PC-9 (cell line): ENCODE results near the gene HBE1. TPM values are rescaled to one million over a fixed set of nuclear protein-coding genes. Genes with fewer than 3 reads are reported as not detected.

Experiments used
- BruUV-seq: library from RNA; stranded (reverse); fragments of 400-500 nt; replicated peaks from 2 replicates; lab custom pipeline; 2021; lab: Mats Ljungman, UMichigan
- CTCF ChIA-PET: fragments of 300-600 bp; sonication (Branson Sonifier 250); formaldehyde crosslinking; loops from one replicate; lab custom pipeline; 2022; ENCODE audit warnings: antibody characterized with exemption; lab: Charles Lee
- POLR2A ChIA-PET: fragments of 300-600 bp; sonication (Branson Sonifier 250); formaldehyde crosslinking; loops from one replicate; lab custom pipeline; 2022; ENCODE audit warnings: antibody characterized with exemption; ENCODE audit not compliant: unreplicated experiment; lab: Charles Lee
- DNase-seq, 2 experiments: peaks; one replicate each; pipeline versions ENCODE4 v3.0.0 to v3.0.0-alpha.2; 2015 to 2022; ENCODE audit warnings: mixed read lengths in 1 of 2
- H2AFZ ChIP-seq: fragments of 200-600 bp; sonication (generic); 2 replicates; pipeline ENCODE4 v1.8.1; 2017; ENCODE audit warnings: antibody characterized with exemption
- H3F3A ChIP-seq: fragments of 200-600 bp; sonication (generic); 2 replicates; pipeline ENCODE4 v1.8.1; 2017; ENCODE audit warnings: antibody characterized with exemption, mild to moderate bottlenecking, low read depth; ENCODE audit not compliant: insufficient read depth
- H3K27ac ChIP-seq: fragments of 200-600 bp; sonication (generic); 2 replicates; pipeline ENCODE4 v1.6.1; 2016; ENCODE audit warnings: mixed run types
- H3K27me3 ChIP-seq: fragments of 200-600 bp; sonication (generic); 2 replicates; pipeline ENCODE4 v1.6.1; 2016; ENCODE audit warnings: low read depth, mixed run types; ENCODE audit not compliant: insufficient read depth
- H3K36me3 ChIP-seq: fragments of 200-600 bp; sonication (generic); 2 replicates; pipeline ENCODE4 v1.6.1; 2016; ENCODE audit warnings: low read depth, mixed run types
- H3K4me1 ChIP-seq: fragments of 200-600 bp; sonication (generic); replicated peaks from 2 replicates; pipeline ENCODE4 v1.6.1; 2016; ENCODE audit warnings: mixed run types; ENCODE audit not compliant: insufficient read depth
- H3K4me2 ChIP-seq: fragments of 200-600 bp; sonication (generic); 2 replicates; pipeline ENCODE4 v1.6.1; 2017; ENCODE audit warnings: mixed run types
- H3K4me3 ChIP-seq: fragments of 200-600 bp; sonication (generic); 2 replicates; pipeline ENCODE4 v1.6.1; 2016; ENCODE audit warnings: mixed run types
- H3K79me2 ChIP-seq: fragments of 200-600 bp; sonication (generic); 2 replicates; pipeline ENCODE4 v1.6.1; 2017; ENCODE audit warnings: low read depth, mixed run types
- H3K9me2 ChIP-seq: fragments of 200-600 bp; sonication (generic); 2 replicates; pipeline ENCODE4 v1.8.1; 2017; ENCODE audit warnings: mild to moderate bottlenecking; ENCODE audit not compliant: insufficient read depth
- H3K9me3 ChIP-seq: fragments of 200-600 bp; sonication (generic); 2 replicates; pipeline ENCODE4 v1.8.1; 2016; ENCODE audit warnings: low read depth; ENCODE audit not compliant: insufficient read depth
- H4K20me1 ChIP-seq: fragments of 200-600 bp; sonication (generic); 2 replicates; pipeline ENCODE4 v1.8.1; 2017; ENCODE audit not compliant: insufficient read depth
- CTCF ChIP-seq: fragments of 200-600 bp; sonication (generic); conservative IDR thresholded peaks from 2 replicates; pipeline ENCODE4 v1.6.1; 2017; ENCODE audit warnings: mixed run types, antibody characterized with exemption, mild to moderate bottlenecking, moderate library complexity
- EZH2 ChIP-seq: fragments of 200-600 bp; sonication (generic); IDR thresholded peaks from 2 replicates; pipeline ENCODE4 v1.8.0; 2017; ENCODE audit warnings: antibody characterized with exemption, low read depth
- intact Hi-C: fragments of 100-400 bp; cut with micrococcal nuclease; formaldehyde crosslinking; loops from one replicate; pipeline ENCODE4 v1.10.0; 2022; ENCODE audit not compliant: unreplicated experiment
- total RNA-seq: library from RNA; stranded (reverse); gene quantifications from 2 replicates; pipeline ENCODE4 v1.2.3, GENCODE V29; 2021

Gene HBE1
- total RNA-seq, 1 experiment from 2014 or later, result 1.4 TPM

GRCh38 chr11:5246772-5247471, 22.8 kb downstream of the HBE1 start:
- POLR2A ChIA-PET, result no interaction called here
- H3K36me3 ChIP-seq, result no peaks in the 10 kb centered on the region
- intact Hi-C loops, result no loop called here

GRCh38 chr11:5245155-5245554, 24.6 kb downstream of the HBE1 start:
- H4K20me1 ChIP-seq, result no peaks in the 10 kb centered on the region
- DNase-seq, result no peak
- no peak overlapping the region for H3K27ac ChIP-seq
- no peaks in the 10 kb centered on the region for H3K36me3 ChIP-seq
- H3F3A ChIP-seq, result no peaks in the 10 kb centered on the region
- BruUV-seq, result no TSS peak
- H3K4me1 ChIP-seq, result no peaks in the 10 kb centered on the region
- ChIA-PET POLR2A (no interaction called here), CTCF (no interaction called here)
- no peaks in the 10 kb centered on the region for H3K9me2 ChIP-seq
- no peak for TF ChIP-seq CTCF
- no peak overlapping the region for H3K4me3 ChIP-seq
- intact Hi-C loops, result no loop called here
- no peaks in the 10 kb centered on the region for H3K79me2 ChIP-seq
- no peak overlapping the region for H3K4me2 ChIP-seq
- no peak overlapping the region for H2AFZ ChIP-seq
- no peaks in the 10 kb centered on the region for H3K9me3 ChIP-seq
- no peaks in the 10 kb centered on the region for H3K27me3 ChIP-seq

More at GRCh38 chr11:5246772-5247471, 22.8 kb downstream of the HBE1 start:
- no peak for DNase-seq
- no peaks in the 10 kb centered on the region for H3K79me2 ChIP-seq
- no peaks in the 10 kb centered on the region for H3F3A ChIP-seq
- CTCF ChIA-PET, result no interaction called here
- TF ChIP-seq CTCF, result no peak
- no peak for TF ChIP-seq EZH2
- BruUV-seq, result no TSS peak
- H3K4me1 ChIP-seq, result no peaks in the 10 kb centered on the region
- H3K27ac ChIP-seq, result no peak overlapping the region
- H2AFZ ChIP-seq, result no peak overlapping the region
- no peaks in the 10 kb centered on the region for H3K9me3 ChIP-seq
- no peak overlapping the region for H3K4me2 ChIP-seq
- 0 out of 2 replicates have a peak, but pooled peaks cover 2% of the 10 kb centered on the region for H3K27me3 ChIP-seq
- no peaks in the 10 kb centered on the region for H4K20me1 ChIP-seq
- H3K9me2 ChIP-seq, result no peaks in the 10 kb centered on the region
- H3K4me3 ChIP-seq, result no peak overlapping the region

- CTCF ChIA-PET, result no interaction called here
- no TSS peak for BruUV-seq
- H3K36me3 ChIP-seq, result no peaks in the 10 kb centered on the region
Observed at GRCh38 chr11:5243816-5244180, 25.9 kb downstream of the HBE1 start.

More at GRCh38 chr11:5243816-5244180, 25.9 kb downstream of the HBE1 start:
- no peak overlapping the region for H2AFZ ChIP-seq
- no peaks in the 10 kb centered on the region for H3K9me3 ChIP-seq
- no peak for DNase-seq
- POLR2A ChIA-PET, result no interaction called here
- H3K27ac ChIP-seq, result no peak overlapping the region
- no peak for TF ChIP-seq CTCF
- TF ChIP-seq EZH2, result no peak
- no peaks in the 10 kb centered on the region for H3K79me2 ChIP-seq
- intact Hi-C loops, result no loop called here
- H3K27me3 ChIP-seq, result no peaks in the 10 kb centered on the region
- H3K4me1 ChIP-seq, result no peaks in the 10 kb centered on the region
- H4K20me1 ChIP-seq, result no peaks in the 10 kb centered on the region
- no peak overlapping the region for H3K4me2 ChIP-seq
- no peaks in the 10 kb centered on the region for H3K9me2 ChIP-seq
- H3K4me3 ChIP-seq, result no peak overlapping the region
- H3F3A ChIP-seq, result no peaks in the 10 kb centered on the region
